GM23338 (cell line): ENCODE data around the gene UBTF. TPM values are rescaled to one million over a fixed set of nuclear protein-coding genes. Genes with fewer than 3 reads are reported as not detected.

Experiments
- ATAC-seq: fragments of 200-7000 bp; cut with Tn5 transposase; 3 replicates; pipeline ENCODE4 v1.9.1; 2020
- DNase-seq: peaks from one replicate; pipeline ENCODE4 v3.0.0-alpha.2; 2015; ENCODE audit warnings: low spot score
- H2AFZ ChIP-seq: fragments of 200-600 bp; sonication (generic); 2 replicates; pipeline ENCODE4 v1.8.0; 2016; ENCODE audit warnings: antibody characterized with exemption, mild to moderate bottlenecking, moderate library complexity
- H3F3A ChIP-seq: fragments of 200-600 bp; sonication (generic); replicated peaks from 2 replicates; pipeline ENCODE4 v1.8.0; 2017; ENCODE audit warnings: antibody characterized with exemption, mixed run types, low read depth
- H3K27ac ChIP-seq: fragments of 200-600 bp; sonication (generic); 2 replicates; pipeline ENCODE4 v1.6.1; 2016; ENCODE audit warnings: low read depth
- H3K27me3 ChIP-seq: fragments of 200-600 bp; sonication (generic); 2 replicates; pipeline ENCODE4 v1.8.0; 2016; ENCODE audit warnings: mild to moderate bottlenecking, mixed run types, moderate library complexity; ENCODE audit not compliant: insufficient read depth
- H3K36me3 ChIP-seq: fragments of 200-600 bp; sonication (generic); 2 replicates; pipeline ENCODE4 v1.8.0; 2016; ENCODE audit warnings: mild to moderate bottlenecking; ENCODE audit not compliant: insufficient read depth
- H3K4me1 ChIP-seq: fragments of 200-600 bp; sonication (generic); 2 replicates; pipeline ENCODE4 v1.8.0; 2016; ENCODE audit warnings: mild to moderate bottlenecking, moderate library complexity; ENCODE audit not compliant: insufficient read depth
- H3K4me2 ChIP-seq: fragments of 200-600 bp; sonication (generic); 2 replicates; pipeline ENCODE4 v1.7.1; 2017; ENCODE audit warnings: mixed run types
- H3K4me3 ChIP-seq: fragments of 200-600 bp; sonication (generic); 2 replicates; pipeline ENCODE4 v1.6.1; 2016; ENCODE audit warnings: mixed run types
- H3K79me2 ChIP-seq: fragments of 200-600 bp; sonication (generic); replicated peaks from 2 replicates; pipeline ENCODE4 v1.8.0; 2017; ENCODE audit warnings: mild to moderate bottlenecking; ENCODE audit not compliant: insufficient read depth
- H3K9me2 ChIP-seq: fragments of 200-600 bp; sonication (generic); 2 replicates; pipeline ENCODE4 v1.8.0; 2017; ENCODE audit not compliant: insufficient read depth
- H4K20me1 ChIP-seq: fragments of 200-600 bp; sonication (generic); replicated peaks from 2 replicates; pipeline ENCODE4 v1.8.0; 2017; ENCODE audit warnings: mild to moderate bottlenecking; ENCODE audit not compliant: insufficient read depth
- H3K27ac Mint-ChIP-seq: 2 replicates; pipeline ENCODE4 v1.8.0; 2020; ENCODE audit warnings: inconsistent platforms, mild to moderate bottlenecking, moderate library complexity, mixed read lengths
- H3K27me3 Mint-ChIP-seq: 3 replicates; pipeline ENCODE4 v1.8.0; 2022; ENCODE audit warnings: low read depth, mild to moderate bottlenecking, moderate library complexity, mixed read lengths, inconsistent platforms; ENCODE audit not compliant: insufficient read depth, poor library complexity
- H3K36me3 Mint-ChIP-seq: 3 replicates; pipeline ENCODE4 v1.8.0; 2021; ENCODE audit warnings: low read depth, mild to moderate bottlenecking, inconsistent platforms, moderate library complexity, mixed read lengths
- H3K4me1 Mint-ChIP-seq: 3 replicates; pipeline ENCODE4 v1.8.0; 2020; ENCODE audit warnings: mild to moderate bottlenecking, inconsistent platforms, mixed read lengths
- H3K4me3 Mint-ChIP-seq: 3 replicates; pipeline ENCODE4 v1.8.0; 2021; ENCODE audit warnings: moderate library complexity, mild to moderate bottlenecking, inconsistent platforms, mixed read lengths
- H3K9me3 Mint-ChIP-seq: 3 replicates; pipeline ENCODE4 v1.8.0; 2020; ENCODE audit warnings: moderate library complexity, mild to moderate bottlenecking, inconsistent platforms, mixed read lengths
- CREB1 ChIP-seq: fragments of 250-450 bp; sonication (Bioruptor Pico); IDR thresholded peaks from 2 replicates; pipeline ENCODE4 v1.5.0; 2020; ENCODE audit warnings: low read depth, mild to moderate bottlenecking, moderate library complexity
- CTCF ChIP-seq, 2 experiments: fragments of 200-600 bp in 1 of 2; sonication (generic) in 1 of 2; conservative IDR thresholded peaks; 2 replicates each; pipeline versions ENCODE4 v1.5.1 to v1.6.1; 2016 to 2017; ENCODE audit warnings: antibody characterized with exemption in 2 of 2, low read depth in 2 of 2, mild to moderate bottlenecking in 2 of 2, moderate library complexity in 1 of 2
- ETS1 ChIP-seq: IDR thresholded peaks from 2 replicates; pipeline ENCODE4 v1.6.1; 2016; ENCODE audit warnings: antibody characterized with exemption
- EZH2 ChIP-seq: fragments of 200-600 bp; sonication (generic); IDR thresholded peaks from one replicate; pipeline ENCODE4 v1.8.0; 2017; ENCODE audit warnings: antibody characterized with exemption, mild to moderate bottlenecking, low read depth; ENCODE audit not compliant: unreplicated experiment
- EZH2phosphoT487 ChIP-seq: fragments of 200-600 bp; sonication (generic); IDR thresholded peaks from one replicate; pipeline ENCODE4 v1.8.1; 2018; ENCODE audit warnings: antibody characterized with exemption; ENCODE audit not compliant: unreplicated experiment
- JUNB ChIP-seq: IDR thresholded peaks from one replicate; pipeline ENCODE4 v1.6.1; 2016; ENCODE audit warnings: antibody characterized with exemption; ENCODE audit not compliant: unreplicated experiment
- NANOG ChIP-seq: IDR thresholded peaks from 2 replicates; pipeline ENCODE4 v1.6.1; 2016; ENCODE audit warnings: antibody characterized with exemption, borderline replicate concordance
- POLR2AphosphoS5 ChIP-seq: IDR thresholded peaks from 2 replicates; pipeline ENCODE4 v1.6.1; 2016; ENCODE audit warnings: antibody characterized with exemption, low read depth
- REST ChIP-seq: IDR thresholded peaks from one replicate; pipeline ENCODE4 v1.6.1; 2018; ENCODE audit warnings: antibody characterized with exemption; ENCODE audit not compliant: unreplicated experiment
- STAT1 ChIP-seq: IDR thresholded peaks from one replicate; pipeline ENCODE4 v1.6.1; 2016; ENCODE audit warnings: antibody characterized with exemption; ENCODE audit not compliant: unreplicated experiment
- ZNF114 ChIP-seq: fragments of 250-450 bp; sonication (Bioruptor Pico); IDR thresholded peaks from 2 replicates; pipeline ENCODE4 v1.5.0; 2020; ENCODE audit warnings: mild to moderate bottlenecking, moderate library complexity
- ZNF331 ChIP-seq: fragments of 250-450 bp; sonication (Bioruptor Pico); IDR thresholded peaks from 2 replicates; pipeline ENCODE4 v1.5.0; 2020; ENCODE audit warnings: low read depth, mild to moderate bottlenecking, moderate library complexity
- ZNF462 ChIP-seq: fragments of 250-450 bp; sonication (Bioruptor Pico); IDR thresholded peaks from 2 replicates; pipeline ENCODE4 v1.5.0; 2020; ENCODE audit warnings: mild to moderate bottlenecking, moderate library complexity
- polyA plus RNA-seq: library from polyadenylated mRNA; unstranded; fragments of >200 nt; fragmentation: Nextera tagmentation; extraction: Ambion mirVana; gene quantifications from 2 replicates; pipeline ENCODE4 v1.2.1, GENCODE V29; 2016
- total RNA-seq: library from RNA; depleted of rRNA; stranded (reverse); fragments of >200 nt; shearing (Covaris generic); gene quantifications from 2 replicates; pipeline ENCODE4 v1.2.3, GENCODE V29; 2014

The UBTF gene
- total and polyA plus RNA-seq, 2 experiments from 2014 or later, result 29.9 to 62.2 TPM

GRCh38 chr17:44251062-44251461, 31.6 kb upstream of the UBTF start:
- Mint-ChIP-seq H3K36me3 (no peaks in the 10 kb centered on the region), H3K27me3 (peaks cover 23% of the 10 kb centered on the region), H3K4me3 (no peak overlapping the region), H3K27ac (no peak overlapping the region), H3K9me3 (no peaks in the 10 kb centered on the region; the same call in 2 of the 3 replicates), H3K4me1 (peaks cover 15% of the 10 kb centered on the region)
- Histone ChIP-seq H3K79me2 (no peaks in the 10 kb centered on the region), H3K27ac (no peak overlapping the region), H3K27me3 (no peaks in the 10 kb centered on the region), H3K36me3 (no peaks in the 10 kb centered on the region), H3K4me2 (no peak overlapping the region), H4K20me1 (no peaks in the 10 kb centered on the region), H3K9me2 (no peaks in the 10 kb centered on the region), H3F3A (0 out of 2 replicates have a peak, but pooled peaks cover 4% of the 10 kb centered on the region), H3K4me1 (peaks cover 11% of the 10 kb centered on the region; the same call in 1 of the 2 replicates), H3K4me3 (no peak overlapping the region), H2AFZ (no peak overlapping the region)
- ATAC-seq, result no peak
- TF ChIP-seq ETS1 (no peak), NANOG (no peak), ZNF462 (no peak), CTCF (conservative IDR thresholded peaks at IDR 0.05; ENCODE audit: low read depth in 2 of 2) (no peak), ZNF331 (CRISPR knock-in tag) (no peak), POLR2AphosphoS5 (no peak), EZH2 (no peak), ZNF114 (no peak), JUNB (no peak), EZH2phosphoT487 (no peak), STAT1 (no peak), CREB1 (CRISPR knock-in tag) (no peak), REST (no peak)
- no peak for DNase-seq
